ENCODE measurements around the gene TTC39A. TPM values are rescaled to one million over a fixed set of nuclear protein-coding genes. Genes with fewer than 3 reads are reported as not detected.

The TTC39A gene
- total and polyA plus RNA-seq, 2 donors (not counting 1 experiment from before 2014, with no cell fraction given): 0.28 to 1.5 TPM

DNA sequence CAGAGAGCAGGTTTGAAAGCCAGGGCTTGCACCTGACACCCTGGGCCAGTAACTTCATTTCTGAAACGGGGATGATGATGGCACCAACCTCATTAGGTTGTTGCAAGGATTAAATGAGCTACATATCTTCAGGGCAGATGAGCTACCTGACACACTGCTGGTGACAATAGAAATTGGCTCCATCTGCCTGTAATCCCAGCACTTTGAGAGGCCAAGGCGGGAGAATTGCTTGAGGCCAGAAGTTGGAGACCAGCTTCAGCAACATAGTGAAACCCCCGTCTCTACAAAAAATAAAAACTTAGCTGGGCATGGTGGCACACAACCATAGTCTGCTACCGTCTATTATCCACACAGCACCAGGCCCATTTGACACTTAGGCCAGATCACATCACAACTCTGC lies 6.3 kb upstream of the TTC39A start:
- Histone ChIP-seq H4K20me1 (ENCODE audit: control insufficient read depth, extremely low read depth, insufficient read depth, low read length) (no peaks in the 10 kb centered on the region), H3K27me3 (ENCODE audit: control insufficient read depth, insufficient read depth, low read length) (peaks cover 2% of the 10 kb centered on the region), H3K4me1 (ENCODE audit: control insufficient read depth, extremely low read depth, insufficient read depth, low read length) (no peaks in the 10 kb centered on the region), H3K4me3 (replicated peaks in 1 of 4; ENCODE audit: control extremely low read depth in 1 of 4, insufficient read depth in 1 of 4, low read depth in 3 of 4, low read length in 4 of 4) (no peak overlapping the region), H2AFZ (ENCODE audit: low read length) (no peak overlapping the region), H3K9ac (ENCODE audit: insufficient read depth, low read length) (no peak overlapping the region), H3K36me3 (ENCODE audit: control insufficient read depth, insufficient read depth, low read length) (no peaks in the 10 kb centered on the region), H3K79me2 (ENCODE audit: control insufficient read depth, insufficient read depth, low read length) (no peaks in the 10 kb centered on the region), H3K27ac (ENCODE audit: insufficient read depth, low read length) (no peak overlapping the region), H3K4me2 (ENCODE audit: extremely low read depth, insufficient read depth, low read length) (no peak overlapping the region), H3K9me3 (ENCODE audit: control insufficient read depth, insufficient read depth, low read depth, low read length) (no peaks in the 10 kb centered on the region)
- DNase-seq (ENCODE audit: low read depth in 2 of 2): no peak
- TF ChIP-seq EZH2 (IDR thresholded peaks at IDR 0.05; ENCODE audit: low read length, missing control alignments) (no peak), CTCF (conservative IDR thresholded peaks at IDR 0.05 in 1 of 2, IDR thresholded peaks at IDR 0.05 in 1 of 2; ENCODE audit: low read depth in 1 of 2, low read length in 2 of 2) (no peak)

DNA sequence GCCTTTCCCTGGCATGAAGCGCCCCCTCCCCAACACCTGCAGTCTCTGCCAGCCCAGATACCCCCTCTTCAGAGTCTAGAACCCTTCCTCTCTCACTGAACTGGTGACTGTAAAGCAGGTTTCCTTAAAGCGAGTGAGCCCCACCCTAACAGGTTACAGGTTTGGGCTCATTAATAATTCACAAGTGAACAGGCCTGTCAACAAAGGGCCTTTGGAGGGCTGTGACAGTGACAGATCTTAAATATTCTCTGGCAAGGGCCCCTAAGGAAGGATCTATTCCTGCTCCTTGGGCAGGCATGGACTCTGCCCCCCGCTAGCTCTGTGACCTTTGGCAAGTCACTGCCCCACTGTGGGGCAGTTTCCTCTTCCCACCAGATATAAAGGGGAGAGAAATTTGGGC lies 5.6 kb upstream of the TTC39A start:
- Histone ChIP-seq H3K4me3 (replicated peaks in 1 of 4; ENCODE audit: control extremely low read depth in 1 of 4, insufficient read depth in 1 of 4, low read depth in 3 of 4, low read length in 4 of 4) (no peak overlapping the region), H3K4me1 (ENCODE audit: control insufficient read depth, extremely low read depth, insufficient read depth, low read length) (peaks cover 6% of the 10 kb centered on the region), H2AFZ (ENCODE audit: low read length) (no peak overlapping the region), H3K9ac (ENCODE audit: insufficient read depth, low read length) (no peak overlapping the region), H3K4me2 (ENCODE audit: extremely low read depth, insufficient read depth, low read length) (no peak overlapping the region), H4K20me1 (ENCODE audit: control insufficient read depth, extremely low read depth, insufficient read depth, low read length) (no peaks in the 10 kb centered on the region), H3K36me3 (ENCODE audit: control insufficient read depth, insufficient read depth, low read length) (no peaks in the 10 kb centered on the region), H3K79me2 (ENCODE audit: control insufficient read depth, insufficient read depth, low read length) (no peaks in the 10 kb centered on the region), H3K27me3 (ENCODE audit: control insufficient read depth, insufficient read depth, low read length) (peaks cover 2% of the 10 kb centered on the region), H3K9me3 (ENCODE audit: control insufficient read depth, insufficient read depth, low read depth, low read length) (no peaks in the 10 kb centered on the region), H3K27ac (ENCODE audit: insufficient read depth, low read length) (no peak overlapping the region)
- TF ChIP-seq CTCF (conservative IDR thresholded peaks at IDR 0.05 in 1 of 2, IDR thresholded peaks at IDR 0.05 in 1 of 2; ENCODE audit: low read depth in 1 of 2, low read length in 2 of 2) (no peak), EZH2 (IDR thresholded peaks at IDR 0.05; ENCODE audit: low read length, missing control alignments) (no peak)
- no peak for DNase-seq (ENCODE audit: low read depth in 2 of 2)

GRCh38 chr1:51331206-51332100 lies 1.1 kb upstream of the TTC39A start:
- no peak overlapping the region for H3K27ac ChIP-seq (ENCODE audit: insufficient read depth, low read length)
- H3K4me1 ChIP-seq (ENCODE audit: control insufficient read depth, extremely low read depth, insufficient read depth, low read length): peaks cover 10% of the 10 kb centered on the region
- no peaks in the 10 kb centered on the region for H3K9me3 ChIP-seq (ENCODE audit: control insufficient read depth, insufficient read depth, low read depth, low read length)
- peaks cover 2% of the 10 kb centered on the region for H3K27me3 ChIP-seq (ENCODE audit: control insufficient read depth, insufficient read depth, low read length)
- no peaks in the 10 kb centered on the region for H4K20me1 ChIP-seq (ENCODE audit: control insufficient read depth, extremely low read depth, insufficient read depth, low read length)
- no peak overlapping the region for H3K4me3 ChIP-seq (replicated peaks in 1 of 4; ENCODE audit: control extremely low read depth in 1 of 4, insufficient read depth in 1 of 4, low read depth in 3 of 4, low read length in 4 of 4)
- H3K4me2 ChIP-seq (ENCODE audit: extremely low read depth, insufficient read depth, low read length): no peak overlapping the region
- no peaks in the 10 kb centered on the region for H3K79me2 ChIP-seq (ENCODE audit: control insufficient read depth, insufficient read depth, low read length)
- DNase-seq (ENCODE audit: low read depth in 2 of 2): peak; percentile 52 to 55
- H3K36me3 ChIP-seq (ENCODE audit: control insufficient read depth, insufficient read depth, low read length): no peaks in the 10 kb centered on the region
- H3K9ac ChIP-seq (ENCODE audit: insufficient read depth, low read length): no peak overlapping the region
- no peak for TF ChIP-seq CTCF (conservative IDR thresholded peaks at IDR 0.05 in 1 of 2, IDR thresholded peaks at IDR 0.05 in 1 of 2; ENCODE audit: low read depth in 1 of 2, low read length in 2 of 2)
- peak overlapping the region; percentile 6 for H2AFZ ChIP-seq (ENCODE audit: low read length)
